ENCODE results near the gene MDM4. TPM values are rescaled to one million over a fixed set of nuclear protein-coding genes. Genes with fewer than 3 reads are reported as not detected.
A peak's percentile ranks its signal among the peaks of the same experiment; 100 is the strongest.

The MDM4 gene
- total RNA-seq, 1 donor from 2014 or later: 84.5 TPM

GRCh38 chr1:204494281-204495077 is 21.7 kb upstream of the MDM4 start, which contains the start of gene PIK3C2B:
Gene PIK3C2B, minus strand, starts transcription at chr1:204494805. Its CDS starts 25,003 bp downstream, at chr1:204469802.
- no peaks in the 10 kb centered on the region for H3K36me3 ChIP-seq
- H3K4me1 ChIP-seq: peaks cover 31% of the 10 kb centered on the region
- intact Hi-C loops (cut with DNase I): loop anchor here (5.0 kb wide), 1 partner anchor 47 kb away; no protein-coding TSS in a partner anchor
- DNase-seq: peak; percentile 93
- peak within 1 kb of the TSS; percentile 87 for H3K27ac ChIP-seq
- peak; percentile 60 for TF ChIP-seq CTCF (IDR thresholded peaks at IDR 0.05)
- H3K4me3 ChIP-seq: peak within 1 kb of the TSS; percentile 62
- ATAC-seq: peak; percentile 95
- H3K27me3 ChIP-seq: no peaks in the 10 kb centered on the region
- no peaks in the 10 kb centered on the region for H3K9me3 ChIP-seq

- Histone ChIP-seq H3K27me3 (no peaks in the 10 kb centered on the region), H3K27ac (peak overlapping the region; percentile 87), H3K9me3 (no peaks in the 10 kb centered on the region), H3K36me3 (no peaks in the 10 kb centered on the region), H3K4me1 (peaks cover 25% of the 10 kb centered on the region), H3K4me3 (peak overlapping the region; percentile 62)
- DNase-seq (no peak), ATAC-seq (no peak)
- intact Hi-C loops (cut with DNase I): no loop called here
- TF ChIP-seq CTCF (IDR thresholded peaks at IDR 0.05): no peak
These were observed 21.0 kb upstream of the MDM4 start for GRCh38 chr1:204495078-204495753.

- no peaks in the 10 kb centered on the region for H3K9me3 ChIP-seq
- intact Hi-C loops (cut with DNase I): no loop called here
- ATAC-seq (no peak), DNase-seq (no peak)
- H3K27ac ChIP-seq: no peak overlapping the region
- no peaks in the 10 kb centered on the region for H3K27me3 ChIP-seq
- no peak overlapping the region for H3K4me3 ChIP-seq
- H3K4me1 ChIP-seq: peaks cover 22% of the 10 kb centered on the region
- no peak for TF ChIP-seq CTCF (IDR thresholded peaks at IDR 0.05)
- H3K36me3 ChIP-seq: no peaks in the 10 kb centered on the region
These were observed 20.4 kb upstream of the MDM4 start for GRCh38 chr1:204495777-204496176.

GRCh38 chr1:204498981-204499380 is 17.2 kb upstream of the MDM4 start:
- intact Hi-C loops (cut with DNase I): no loop called here

More at GRCh38 chr1:204498981-204499380, 17.2 kb upstream of the MDM4 start:
- Histone ChIP-seq H3K4me1 (peaks cover 8% of the 10 kb centered on the region), H3K36me3 (no peaks in the 10 kb centered on the region), H3K27ac (no peak overlapping the region), H3K4me3 (no peak overlapping the region), H3K9me3 (no peaks in the 10 kb centered on the region), H3K27me3 (no peaks in the 10 kb centered on the region)
- DNase-seq (no peak), ATAC-seq (no peak)
- TF ChIP-seq CTCF (IDR thresholded peaks at IDR 0.05): no peak
